Measurements from ENCODE around the gene BCR.
A peak's percentile ranks its signal among the peaks of the same experiment; 100 is the strongest.

The BCR gene

DNA sequence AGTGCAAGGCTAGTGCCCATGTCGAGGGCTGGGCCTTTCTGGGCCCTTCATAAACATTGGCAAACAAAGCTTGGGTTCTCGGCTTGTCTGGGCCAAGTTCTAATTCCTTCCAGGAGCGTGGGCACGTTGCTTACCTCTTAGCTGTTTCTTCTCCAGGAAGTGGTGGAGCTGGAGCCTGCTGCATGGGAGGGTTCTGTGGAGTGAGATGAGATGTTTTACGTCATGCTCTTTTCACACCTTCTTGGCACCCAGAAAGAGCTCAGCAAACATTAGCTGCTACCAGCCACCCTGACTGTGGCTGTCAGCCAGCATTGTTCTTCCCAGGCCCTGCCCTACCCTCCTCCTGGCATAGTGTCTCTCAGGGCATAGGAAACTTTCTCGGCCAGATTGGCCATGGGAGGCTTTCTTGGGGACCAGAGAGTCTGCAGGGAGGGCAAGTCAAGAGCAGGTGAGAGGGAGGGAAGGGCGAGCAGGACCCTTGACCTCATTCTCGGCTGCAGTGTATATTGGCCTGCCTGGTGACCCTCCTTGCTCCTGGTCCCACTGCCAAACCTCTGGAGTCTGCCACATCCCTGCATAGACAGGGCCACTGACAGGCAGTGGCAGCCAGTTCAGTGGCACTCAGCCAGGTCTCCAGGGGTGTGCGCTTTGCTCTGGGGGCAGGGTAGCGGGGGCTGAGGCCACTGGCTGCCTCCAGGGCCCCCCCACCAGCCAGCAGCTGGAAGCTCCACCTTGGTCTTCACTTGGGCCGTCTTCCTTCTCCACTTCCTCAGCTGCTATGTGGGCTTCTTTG lies 98.8 kb downstream of the BCR start:
- DNase-seq (ENCODE audit: extremely low read depth, insufficient read length): no peak
- H3K36me3 ChIP-seq (ENCODE audit: control insufficient read depth, insufficient read depth, low read length): peaks cover 18% of the 10 kb centered on the region
- H3K27me3 ChIP-seq (replicated peaks; ENCODE audit: control insufficient read depth, insufficient read depth, low read length): no peaks in the 10 kb centered on the region
- no peak overlapping the region for H3K4me3 ChIP-seq (replicated peaks; ENCODE audit: low read depth, low read length)
- TF ChIP-seq, protein P1, sequence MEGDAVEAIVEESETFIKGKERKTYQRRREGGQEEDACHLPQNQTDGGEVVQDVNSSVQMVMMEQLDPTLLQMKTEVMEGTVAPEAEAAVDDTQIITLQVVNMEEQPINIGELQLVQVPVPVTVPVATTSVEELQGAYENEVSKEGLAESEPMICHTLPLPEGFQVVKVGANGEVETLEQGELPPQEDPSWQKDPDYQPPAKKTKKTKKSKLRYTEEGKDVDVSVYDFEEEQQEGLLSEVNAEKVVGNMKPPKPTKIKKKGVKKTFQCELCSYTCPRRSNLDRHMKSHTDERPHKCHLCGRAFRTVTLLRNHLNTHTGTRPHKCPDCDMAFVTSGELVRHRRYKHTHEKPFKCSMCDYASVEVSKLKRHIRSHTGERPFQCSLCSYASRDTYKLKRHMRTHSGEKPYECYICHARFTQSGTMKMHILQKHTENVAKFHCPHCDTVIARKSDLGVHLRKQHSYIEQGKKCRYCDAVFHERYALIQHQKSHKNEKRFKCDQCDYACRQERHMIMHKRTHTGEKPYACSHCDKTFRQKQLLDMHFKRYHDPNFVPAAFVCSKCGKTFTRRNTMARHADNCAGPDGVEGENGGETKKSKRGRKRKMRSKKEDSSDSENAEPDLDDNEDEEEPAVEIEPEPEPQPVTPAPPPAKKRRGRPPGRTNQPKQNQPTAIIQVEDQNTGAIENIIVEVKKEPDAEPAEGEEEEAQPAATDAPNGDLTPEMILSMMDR (IDR thresholded peaks at IDR 0.05; ENCODE audit: insufficient read depth, low read length, poor library complexity, severe bottlenecking): no peak

DNA sequence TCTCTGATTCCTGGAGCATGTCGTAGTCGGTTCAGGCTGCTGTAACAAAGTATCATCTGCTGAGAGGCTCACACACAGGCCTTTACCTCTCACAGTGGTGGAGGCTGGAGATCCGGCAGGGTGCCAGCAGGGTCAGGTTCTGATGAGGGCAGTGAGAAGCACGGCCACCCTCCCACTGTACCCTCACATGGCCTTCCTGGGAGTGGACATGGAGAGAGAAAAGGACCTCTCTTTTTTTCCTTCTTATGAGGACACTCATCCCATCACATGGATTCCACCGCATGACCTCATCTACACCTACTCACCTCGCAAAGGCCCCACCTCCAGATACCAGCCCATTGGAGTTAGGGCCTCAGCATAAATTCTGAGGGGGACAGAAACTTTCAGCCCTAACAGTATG lies 99.5 kb downstream of the BCR start:
- Histone ChIP-seq H3K36me3 (ENCODE audit: control insufficient read depth, insufficient read depth, low read length) (peaks cover 18% of the 10 kb centered on the region), H3K27me3 (replicated peaks; ENCODE audit: control insufficient read depth, insufficient read depth, low read length) (no peaks in the 10 kb centered on the region), H3K4me3 (replicated peaks; ENCODE audit: low read depth, low read length) (no peak overlapping the region)
- TF ChIP-seq, protein P1 (IDR thresholded peaks at IDR 0.05; ENCODE audit: insufficient read depth, low read length, poor library complexity, severe bottlenecking): no peak
- DNase-seq (ENCODE audit: extremely low read depth, insufficient read length): no peak

DNA sequence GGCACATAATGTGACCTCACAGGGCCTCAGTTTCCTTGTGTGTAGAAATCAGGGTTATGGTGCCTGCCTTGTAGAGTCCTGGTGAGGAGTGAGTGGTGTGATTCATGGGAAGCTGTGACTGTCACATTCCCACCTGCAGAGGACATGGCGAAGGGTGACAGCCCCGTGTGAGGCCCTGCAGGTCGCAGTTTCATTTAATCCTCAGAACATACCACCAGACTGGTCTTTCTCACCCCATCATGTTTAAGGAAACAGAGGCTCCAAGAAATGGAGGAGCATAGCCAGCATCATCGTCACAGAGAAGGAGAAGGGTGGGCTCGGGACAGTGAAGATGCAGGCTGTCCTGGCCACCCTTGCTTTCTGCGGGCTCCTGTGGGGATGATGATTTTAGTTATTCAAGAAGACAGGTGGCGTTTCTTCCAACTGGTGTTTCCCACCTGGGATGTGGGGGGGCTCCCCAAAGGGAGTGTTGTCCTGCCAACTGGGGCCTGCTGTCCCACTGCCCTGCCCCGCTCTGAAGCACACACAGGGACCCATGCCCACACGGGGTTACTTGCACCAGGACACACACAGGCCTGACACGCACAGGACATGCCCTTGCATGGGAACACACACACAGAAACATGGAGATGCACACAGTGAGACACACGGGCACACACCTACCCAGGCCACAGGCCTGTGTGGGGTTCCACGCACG lies 100.2 kb downstream of the BCR start:
- Histone ChIP-seq H3K27me3 (replicated peaks; ENCODE audit: control insufficient read depth, insufficient read depth, low read length) (no peaks in the 10 kb centered on the region), H3K36me3 (ENCODE audit: control insufficient read depth, insufficient read depth, low read length) (peaks cover 17% of the 10 kb centered on the region), H3K4me3 (replicated peaks; ENCODE audit: low read depth, low read length) (no peak overlapping the region)
- TF ChIP-seq, protein P1 (IDR thresholded peaks at IDR 0.05; ENCODE audit: insufficient read depth, low read length, poor library complexity, severe bottlenecking): no peak
- DNase-seq (ENCODE audit: extremely low read depth, insufficient read length): no peak

DNA sequence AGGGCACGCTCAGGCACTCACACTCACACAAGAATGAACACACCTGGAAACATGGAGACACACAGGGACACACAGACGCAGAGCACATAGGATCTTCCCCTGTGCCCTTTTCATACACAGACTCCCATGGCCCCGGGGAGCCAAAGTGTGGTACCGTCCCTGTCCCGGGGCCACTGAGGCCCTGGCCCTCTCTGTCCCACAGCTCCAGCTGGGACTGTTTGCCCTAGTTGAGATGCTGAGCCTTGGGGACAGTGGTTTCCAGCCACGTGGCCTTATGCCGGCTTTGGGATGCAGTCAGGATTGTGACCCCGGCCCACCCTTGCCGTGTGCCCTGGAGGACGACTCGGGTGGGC lies 100.7 kb downstream of the BCR start:
- H3K27me3 ChIP-seq (replicated peaks; ENCODE audit: control insufficient read depth, insufficient read depth, low read length): no peaks in the 10 kb centered on the region
- H3K36me3 ChIP-seq (ENCODE audit: control insufficient read depth, insufficient read depth, low read length): peaks cover 19% of the 10 kb centered on the region
- no peak overlapping the region for H3K4me3 ChIP-seq (replicated peaks; ENCODE audit: low read depth, low read length)
- TF ChIP-seq, protein P1 (IDR thresholded peaks at IDR 0.05; ENCODE audit: insufficient read depth, low read length, poor library complexity, severe bottlenecking): no peak
- DNase-seq (ENCODE audit: extremely low read depth, insufficient read length): no peak

DNA sequence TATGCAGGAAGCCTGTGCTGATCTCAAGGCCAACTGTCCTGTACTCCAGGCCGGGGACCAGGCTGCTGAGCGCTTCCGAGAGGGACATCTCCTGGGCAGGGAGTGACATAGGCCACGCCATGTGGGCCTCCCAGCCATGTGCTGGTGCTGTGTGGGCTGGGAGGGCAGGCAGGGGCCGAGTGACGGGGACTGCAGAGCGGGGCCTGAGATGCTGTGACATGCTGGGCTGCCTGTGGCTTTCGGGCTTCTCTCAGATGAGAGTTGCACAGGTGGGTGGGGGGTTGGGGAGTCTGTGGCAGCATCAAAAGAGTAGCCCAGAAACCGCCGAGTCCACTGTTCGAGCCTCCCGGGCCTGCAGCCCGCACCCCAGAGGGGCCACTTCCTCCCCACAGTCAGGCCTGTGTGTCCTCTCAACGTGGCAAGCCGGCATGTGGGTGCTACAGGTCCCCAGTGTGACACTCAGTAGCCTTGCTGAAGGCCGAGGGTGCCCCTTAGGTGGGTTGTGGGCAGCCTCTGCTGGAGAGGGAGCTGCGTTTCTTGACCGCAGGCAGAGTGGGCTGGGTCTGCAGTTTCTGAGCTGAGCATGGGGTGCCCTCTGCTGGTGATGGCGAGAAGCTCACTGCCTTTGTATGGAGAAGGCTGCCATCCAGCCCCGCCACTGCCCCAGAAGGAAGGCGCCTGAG lies 101.2 kb downstream of the BCR start:
- Histone ChIP-seq H3K27me3 (replicated peaks; ENCODE audit: control insufficient read depth, insufficient read depth, low read length) (no peaks in the 10 kb centered on the region), H3K36me3 (ENCODE audit: control insufficient read depth, insufficient read depth, low read length) (peaks cover 21% of the 10 kb centered on the region), H3K4me3 (replicated peaks; ENCODE audit: low read depth, low read length) (no peak overlapping the region)
- TF ChIP-seq, protein P1 (IDR thresholded peaks at IDR 0.05; ENCODE audit: insufficient read depth, low read length, poor library complexity, severe bottlenecking): peak; percentile 94
- peak; percentile 71 for DNase-seq (ENCODE audit: extremely low read depth, insufficient read length)

Measured in GM06990 (cell line).